Cerebellar nuclear complex (tissue), 1 donor: ENCODE measurements around the gene PLEKHA6.
"Not testable (repeated sequence)": the region's sequence is repeated elsewhere in the genome, so short reads cannot be mapped to it uniquely, and the experiment has no call there.

Experiments
- DNase-seq, 2 experiments: peaks; one replicate each; lab custom pipeline; 2025; lab: John Stamatoyannopoulos, UW

Gene PLEKHA6

GRCh38 chr1:204338360-204338759 lies 21.4 kb downstream of the PLEKHA6 start:
- DNase-seq: no peak

- no peak for DNase-seq
Observed at GRCh38 chr1:204337583-204337982, 22.1 kb downstream of the PLEKHA6 start.

- no peak for DNase-seq
Observed at GRCh38 chr1:204337036-204337429, 22.7 kb downstream of the PLEKHA6 start.

GRCh38 chr1:204336421-204337035 lies 23.2 kb downstream of the PLEKHA6 start:
- DNase-seq: no peak

GRCh38 chr1:204335533-204335932 lies 24.2 kb downstream of the PLEKHA6 start:
- DNase-seq: no peak

- DNase-seq: no peak
Observed at GRCh38 chr1:204335085-204335484, 24.6 kb downstream of the PLEKHA6 start.

- DNase-seq: no peak
Observed at GRCh38 chr1:204334455-204334854, 25.3 kb downstream of the PLEKHA6 start.

- no peak for DNase-seq
Observed at GRCh38 chr1:204333427-204333826, 26.3 kb downstream of the PLEKHA6 start.

GRCh38 chr1:204331847-204332487 lies 27.8 kb downstream of the PLEKHA6 start:
- no peak for DNase-seq

GRCh38 chr1:204331275-204331674 lies 28.5 kb downstream of the PLEKHA6 start:
- no peak for DNase-seq

GRCh38 chr1:204327870-204328269 lies 31.9 kb downstream of the PLEKHA6 start:
- not testable (repeated sequence) for DNase-seq

GRCh38 chr1:204327359-204327758 lies 32.4 kb downstream of the PLEKHA6 start:
- no peak for DNase-seq

- DNase-seq: no peak
Observed at GRCh38 chr1:204326771-204327300, 32.9 kb downstream of the PLEKHA6 start.

- DNase-seq: no peak
Observed at GRCh38 chr1:204325944-204326343, 33.8 kb downstream of the PLEKHA6 start.

- DNase-seq: no peak
Observed at GRCh38 chr1:204323887-204324286, 35.8 kb downstream of the PLEKHA6 start.

- DNase-seq: no peak
Observed at GRCh38 chr1:204322339-204322868, 37.3 kb downstream of the PLEKHA6 start.

- no peak for DNase-seq
Observed at GRCh38 chr1:204321665-204322064, 38.1 kb downstream of the PLEKHA6 start.

GRCh38 chr1:204321051-204321450 lies 38.7 kb downstream of the PLEKHA6 start:
- no peak for DNase-seq

- DNase-seq: no peak
Observed at GRCh38 chr1:204320382-204320804, 39.3 kb downstream of the PLEKHA6 start.

- DNase-seq: no peak
Observed at GRCh38 chr1:204319462-204319861, 40.3 kb downstream of the PLEKHA6 start.

GRCh38 chr1:204319027-204319426 lies 40.7 kb downstream of the PLEKHA6 start:
- DNase-seq: no peak

GRCh38 chr1:204318324-204318723 lies 41.4 kb downstream of the PLEKHA6 start:
- DNase-seq: no peak

- DNase-seq: no peak
Observed at GRCh38 chr1:204317170-204317569, 42.6 kb downstream of the PLEKHA6 start.
